Measurements from ENCODE around the gene CD200R1L. TPM values are rescaled to one million over a fixed set of nuclear protein-coding genes. Genes with fewer than 3 reads are reported as not detected.

The CD200R1L gene
- total RNA-seq, 1 experiment from 2014 or later: not detected

- Histone ChIP-seq H2AFZ (ENCODE audit: low read length) (no peak overlapping the region), H3K79me1 (ENCODE audit: insufficient read depth, low read depth, low read length, poor library complexity, severe bottlenecking) (no peaks in the 10 kb centered on the region), H3K79me2 (ENCODE audit: insufficient read depth, low read length) (no peaks in the 10 kb centered on the region), H3K27ac (ENCODE audit: insufficient read length, low read depth, low read length) (no peak overlapping the region), H3K23ac (ENCODE audit: insufficient read length, low read depth, low read length) (no peak overlapping the region), H3K4me2 (ENCODE audit: insufficient read depth, insufficient read length, low read length) (no peak overlapping the region), H3K23me2 (ENCODE audit: insufficient read length, low read depth, low read length, poor library complexity, severe bottlenecking) (no peaks in the 10 kb centered on the region), H2BK20ac (ENCODE audit: low read depth, low read length, poor library complexity, severe bottlenecking) (no peak overlapping the region), H3T11ph (ENCODE audit: low read length) (no peak overlapping the region), H3K4me1 (ENCODE audit: insufficient read depth, low read length) (peaks cover 5% of the 10 kb centered on the region; the same call in 1 of the 2 replicates), H2AK5ac (ENCODE audit: insufficient read length, low read length) (no peak overlapping the region), H4K20me1 (ENCODE audit: control insufficient read depth, insufficient read depth, insufficient read length) (no peaks in the 10 kb centered on the region), H2BK15ac (ENCODE audit: low read depth, low read length) (no peak overlapping the region), H3K9me3 (ENCODE audit: control insufficient read depth, low read depth, low read length) (no peaks in the 10 kb centered on the region), H4K91ac (ENCODE audit: insufficient read length, low read depth, low read length) (no peak overlapping the region), H3K9ac (ENCODE audit: extremely low read depth, insufficient read length, low read length) (no peak overlapping the region), H3K27me3 (ENCODE audit: insufficient read depth, low read length) (no peaks in the 10 kb centered on the region; the same call in 1 of the 2 replicates), H2BK12ac (ENCODE audit: insufficient read length, low read depth, low read length) (no peak overlapping the region), H3K4ac (ENCODE audit: low read depth, low read length) (no peak overlapping the region), H2BK5ac (ENCODE audit: insufficient read length, low read length) (no peak overlapping the region), H4K5ac (ENCODE audit: insufficient read length, low read depth, low read length) (no peak overlapping the region), H2BK120ac (ENCODE audit: low read depth, low read length, poor library complexity, severe bottlenecking) (no peak overlapping the region), H3K18ac (ENCODE audit: insufficient read length, low read depth, low read length) (no peak overlapping the region), H3K14ac (ENCODE audit: insufficient read depth, low read length) (no peak overlapping the region), H3K56ac (ENCODE audit: insufficient read length, low read depth, low read length) (no peak overlapping the region), H4K8ac (replicated peaks; ENCODE audit: insufficient read length, low read depth, low read length) (no peak overlapping the region)
- DNase-seq: no peak
- no CpG with 5 or more reads among the region's 4 CpGs for WGBS (ENCODE audit: extremely low coverage, insufficient read length, low lambda C conversion rate)
- H3K4me3 Mint-ChIP-seq: no peak overlapping the region
- H3K9me3 Mint-ChIP-seq: peaks cover 2 to 4% of the 10 kb centered on the region in 2 experiments; a peak in 2 of 5 replicates
- H3K36me3 Mint-ChIP-seq (ENCODE audit: insufficient read depth in 1 of 3, low read depth in 3 of 3): peaks cover 0 to 4% (median 0%) of the 10 kb centered on the region in 3 experiments; a peak in 1 of 7 replicates
- no peaks in the 10 kb centered on the region for H3K27me3 Mint-ChIP-seq (ENCODE audit: low read depth)
- H3K27ac Mint-ChIP-seq: no peak overlapping the region
- no peak for TF ChIP-seq CTCF (conservative IDR thresholded peaks at IDR 0.05)
- peaks cover 15 to 21% of the 10 kb centered on the region in 2 experiments for H3K4me1 Mint-ChIP-seq
Measured at GRCh38 chr3:112884678-112885290, 38.1 kb upstream of the CD200R1L start.
